ENCODE measurements around the gene VPS9D1. TPM values are rescaled to one million over a fixed set of nuclear protein-coding genes. Genes with fewer than 3 reads are reported as not detected.

VPS9D1 gene
- polyA plus RNA-seq, 1 donor from 2014 or later = 29.9 TPM

DNA sequence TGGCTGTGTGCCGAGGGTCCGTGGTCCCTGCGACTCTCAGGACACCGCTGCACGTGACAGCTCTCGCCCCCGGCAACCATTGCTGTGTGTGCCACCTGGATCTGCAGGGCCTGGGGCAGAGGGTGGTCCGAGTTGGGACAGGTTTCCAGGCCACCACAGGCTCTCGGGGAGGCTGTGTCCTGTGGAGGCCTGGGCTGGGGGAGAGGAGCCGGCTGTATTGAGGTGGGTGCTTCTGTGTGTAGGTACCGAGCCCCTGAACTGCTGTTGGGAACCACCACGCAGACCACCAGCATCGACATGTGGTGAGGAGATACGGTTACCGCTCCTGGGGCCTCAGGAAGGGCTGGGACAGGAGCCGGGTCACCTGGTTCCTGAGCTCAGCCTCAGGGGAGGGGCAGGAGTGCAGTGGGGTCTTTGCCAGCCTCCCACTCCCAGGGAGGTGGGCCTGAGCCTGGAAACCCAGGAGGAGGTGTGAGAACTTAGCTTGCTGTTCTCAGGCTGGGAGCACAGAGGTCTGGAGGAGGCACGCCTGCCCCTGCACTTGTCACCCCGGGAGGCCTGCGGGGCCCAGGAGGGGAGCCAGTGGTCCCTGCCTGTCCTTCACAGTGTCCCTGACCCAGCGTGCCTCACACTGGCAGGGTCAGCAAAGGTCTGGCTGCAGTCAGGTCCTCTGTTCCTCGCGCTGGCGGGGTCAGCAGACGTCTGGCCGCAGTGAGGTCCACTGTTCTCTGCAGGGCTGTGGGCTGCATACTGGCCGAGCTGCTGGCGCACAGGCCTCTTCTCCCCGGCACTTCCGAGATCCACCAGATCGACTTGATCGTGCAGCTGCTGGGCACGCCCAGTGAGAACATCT lies 26.5 kb downstream of the VPS9D1 start:
- H3K4me3 ChIP-seq (ENCODE audit: low read length) = no peak overlapping the region
- no peaks in the 10 kb centered on the region for H4K20me1 ChIP-seq (ENCODE audit: insufficient read depth)
- no peaks in the 10 kb centered on the region for H3K9me3 ChIP-seq (ENCODE audit: low read length)
- no peaks in the 10 kb centered on the region for H3K27me3 ChIP-seq (ENCODE audit: insufficient read depth, low read depth, low read length)
- TF ChIP-seq RAD21 (conservative IDR thresholded peaks at IDR 0.05) (no peak), MXI1 (conservative IDR thresholded peaks at IDR 0.05; ENCODE audit: poor library complexity, severe bottlenecking) (no peak), POLR2AphosphoS5 (IDR thresholded peaks at IDR 0.05) (no peak), TAF1 (IDR thresholded peaks at IDR 0.05; ENCODE audit: low read depth) (no peak), EZH2 (IDR thresholded peaks at IDR 0.05; ENCODE audit: borderline replicate concordance, insufficient read depth, low read length, poor library complexity, severe bottlenecking) (no peak), SMC3 (conservative IDR thresholded peaks at IDR 0.05; ENCODE audit: poor library complexity) (no peak), EP300 (conservative IDR thresholded peaks at IDR 0.05; ENCODE audit: poor library complexity, severe bottlenecking) (no peak)
- TF ChIP-seq, protein P1, sequence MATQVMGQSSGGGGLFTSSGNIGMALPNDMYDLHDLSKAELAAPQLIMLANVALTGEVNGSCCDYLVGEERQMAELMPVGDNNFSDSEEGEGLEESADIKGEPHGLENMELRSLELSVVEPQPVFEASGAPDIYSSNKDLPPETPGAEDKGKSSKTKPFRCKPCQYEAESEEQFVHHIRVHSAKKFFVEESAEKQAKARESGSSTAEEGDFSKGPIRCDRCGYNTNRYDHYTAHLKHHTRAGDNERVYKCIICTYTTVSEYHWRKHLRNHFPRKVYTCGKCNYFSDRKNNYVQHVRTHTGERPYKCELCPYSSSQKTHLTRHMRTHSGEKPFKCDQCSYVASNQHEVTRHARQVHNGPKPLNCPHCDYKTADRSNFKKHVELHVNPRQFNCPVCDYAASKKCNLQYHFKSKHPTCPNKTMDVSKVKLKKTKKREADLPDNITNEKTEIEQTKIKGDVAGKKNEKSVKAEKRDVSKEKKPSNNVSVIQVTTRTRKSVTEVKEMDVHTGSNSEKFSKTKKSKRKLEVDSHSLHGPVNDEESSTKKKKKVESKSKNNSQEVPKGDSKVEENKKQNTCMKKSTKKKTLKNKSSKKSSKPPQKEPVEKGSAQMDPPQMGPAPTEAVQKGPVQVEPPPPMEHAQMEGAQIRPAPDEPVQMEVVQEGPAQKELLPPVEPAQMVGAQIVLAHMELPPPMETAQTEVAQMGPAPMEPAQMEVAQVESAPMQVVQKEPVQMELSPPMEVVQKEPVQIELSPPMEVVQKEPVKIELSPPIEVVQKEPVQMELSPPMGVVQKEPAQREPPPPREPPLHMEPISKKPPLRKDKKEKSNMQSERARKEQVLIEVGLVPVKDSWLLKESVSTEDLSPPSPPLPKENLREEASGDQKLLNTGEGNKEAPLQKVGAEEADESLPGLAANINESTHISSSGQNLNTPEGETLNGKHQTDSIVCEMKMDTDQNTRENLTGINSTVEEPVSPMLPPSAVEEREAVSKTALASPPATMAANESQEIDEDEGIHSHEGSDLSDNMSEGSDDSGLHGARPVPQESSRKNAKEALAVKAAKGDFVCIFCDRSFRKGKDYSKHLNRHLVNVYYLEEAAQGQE (IDR thresholded peaks at IDR 0.05; ENCODE audit: borderline replicate concordance) = no peak
- TF ChIP-seq, protein P2, sequence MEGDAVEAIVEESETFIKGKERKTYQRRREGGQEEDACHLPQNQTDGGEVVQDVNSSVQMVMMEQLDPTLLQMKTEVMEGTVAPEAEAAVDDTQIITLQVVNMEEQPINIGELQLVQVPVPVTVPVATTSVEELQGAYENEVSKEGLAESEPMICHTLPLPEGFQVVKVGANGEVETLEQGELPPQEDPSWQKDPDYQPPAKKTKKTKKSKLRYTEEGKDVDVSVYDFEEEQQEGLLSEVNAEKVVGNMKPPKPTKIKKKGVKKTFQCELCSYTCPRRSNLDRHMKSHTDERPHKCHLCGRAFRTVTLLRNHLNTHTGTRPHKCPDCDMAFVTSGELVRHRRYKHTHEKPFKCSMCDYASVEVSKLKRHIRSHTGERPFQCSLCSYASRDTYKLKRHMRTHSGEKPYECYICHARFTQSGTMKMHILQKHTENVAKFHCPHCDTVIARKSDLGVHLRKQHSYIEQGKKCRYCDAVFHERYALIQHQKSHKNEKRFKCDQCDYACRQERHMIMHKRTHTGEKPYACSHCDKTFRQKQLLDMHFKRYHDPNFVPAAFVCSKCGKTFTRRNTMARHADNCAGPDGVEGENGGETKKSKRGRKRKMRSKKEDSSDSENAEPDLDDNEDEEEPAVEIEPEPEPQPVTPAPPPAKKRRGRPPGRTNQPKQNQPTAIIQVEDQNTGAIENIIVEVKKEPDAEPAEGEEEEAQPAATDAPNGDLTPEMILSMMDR (IDR thresholded peaks at IDR 0.05; ENCODE audit: poor library complexity, severe bottlenecking) = no peak
- no peak overlapping the region for H3K4me2 ChIP-seq (ENCODE audit: low read length)
- H3K9ac ChIP-seq (ENCODE audit: low read length) = no peak overlapping the region
- no peak overlapping the region for H2AFZ ChIP-seq (ENCODE audit: low read depth, low read length)
- H3K79me2 ChIP-seq (replicated peaks; ENCODE audit: insufficient read depth, low read length) = no peaks in the 10 kb centered on the region
- H3F3A ChIP-seq (ENCODE audit: insufficient read depth, low read length, poor library complexity, severe bottlenecking) = no peaks in the 10 kb centered on the region
- no peak overlapping the region for H3K27ac ChIP-seq (ENCODE audit: low read length)
- H3K36me3 ChIP-seq (ENCODE audit: insufficient read depth, low read length) = no peaks in the 10 kb centered on the region
- no peaks in the 10 kb centered on the region for H3K9me2 ChIP-seq (ENCODE audit: insufficient read depth, low read length)

DNA sequence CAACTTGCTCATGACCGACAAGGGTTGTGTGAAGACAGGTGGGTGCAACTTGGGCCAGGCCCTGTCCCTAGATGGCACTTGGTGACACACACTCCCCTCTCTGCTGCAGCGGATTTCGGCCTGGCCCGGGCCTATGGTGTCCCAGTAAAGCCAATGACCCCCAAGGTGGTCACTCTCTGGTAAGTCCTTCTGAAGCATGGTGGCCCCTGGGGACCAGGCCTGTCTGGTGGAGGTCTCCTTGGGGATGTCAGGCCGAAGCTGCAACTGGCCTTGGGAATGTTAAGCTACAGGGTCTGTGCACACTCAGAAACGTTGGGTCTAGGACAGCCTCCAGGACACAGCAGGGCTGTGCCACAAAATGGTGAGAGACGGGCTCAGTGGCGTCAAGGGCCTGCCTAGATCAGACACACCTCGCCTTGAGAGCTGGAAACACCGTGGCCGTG lies 27.4 kb downstream of the VPS9D1 start:
- H4K20me1 ChIP-seq (ENCODE audit: insufficient read depth) = no peaks in the 10 kb centered on the region
- H3K36me3 ChIP-seq (ENCODE audit: insufficient read depth, low read length) = no peaks in the 10 kb centered on the region
- no peak overlapping the region for H3K4me2 ChIP-seq (ENCODE audit: low read length)
- no peak overlapping the region for H3K9ac ChIP-seq (ENCODE audit: low read length)
- no peaks in the 10 kb centered on the region for H3K9me2 ChIP-seq (ENCODE audit: insufficient read depth, low read length)
- TF ChIP-seq POLR2AphosphoS5 (IDR thresholded peaks at IDR 0.05) = peak; percentile 10
- no peak for TF ChIP-seq RAD21 (conservative IDR thresholded peaks at IDR 0.05)
- no peaks in the 10 kb centered on the region for H3F3A ChIP-seq (ENCODE audit: insufficient read depth, low read length, poor library complexity, severe bottlenecking)
- H3K4me3 ChIP-seq (ENCODE audit: low read length) = no peak overlapping the region
- H3K27ac ChIP-seq (ENCODE audit: low read length) = no peak overlapping the region
- H2AFZ ChIP-seq (ENCODE audit: low read depth, low read length) = no peak overlapping the region
- no peaks in the 10 kb centered on the region for H3K9me3 ChIP-seq (ENCODE audit: low read length)
- no peaks in the 10 kb centered on the region for H3K79me2 ChIP-seq (replicated peaks; ENCODE audit: insufficient read depth, low read length)
- H3K27me3 ChIP-seq (ENCODE audit: insufficient read depth, low read depth, low read length) = no peaks in the 10 kb centered on the region

Data from neural cell (in vitro differentiated cells).